Stomach smooth muscle (tissue), 2 donors: ENCODE data around the gene ARSK.

Experiments
- H3K27ac ChIP-seq: one replicate; pipeline ENCODE4 v1.7.0; 2013; ENCODE audit warnings: mild to moderate bottlenecking, low read length, inconsistent platforms
- H3K27me3 ChIP-seq, 2 donors: one replicate each; pipeline ENCODE4 v1.7.0; 2013; ENCODE audit warnings: low read length in 2 of 2; ENCODE audit not compliant: insufficient read depth in 2 of 2, control insufficient read depth in 1 of 2
- H3K36me3 ChIP-seq, 2 donors: one replicate each; pipeline ENCODE4 v1.7.0; 2013; ENCODE audit warnings: low read length in 2 of 2; ENCODE audit not compliant: control insufficient read depth in 2 of 2, insufficient read depth in 2 of 2
- H3K4me1 ChIP-seq: one replicate; pipeline ENCODE4 v1.7.0; 2013; ENCODE audit warnings: low read length; ENCODE audit not compliant: control insufficient read depth, insufficient read depth
- H3K4me3 ChIP-seq, 2 donors: one replicate each; pipeline ENCODE4 v1.7.0; 2013; ENCODE audit warnings: low read length in 2 of 2
- H3K9ac ChIP-seq, 2 donors: one replicate each; pipeline ENCODE4 v1.7.0; 2013; ENCODE audit warnings: low read length in 2 of 2, mild to moderate bottlenecking in 1 of 2
- H3K9me3 ChIP-seq, 2 donors: one replicate each; pipeline ENCODE4 v1.7.0; 2013; ENCODE audit warnings: low read length in 2 of 2; ENCODE audit not compliant: control insufficient read depth in 2 of 2
- donor health status: healthy.
- donor health status: Pancreatic carcinoma.

ARSK gene

GRCh38 chr5:95554647-95555548 lies at the start of gene ARSK, which contains the start of gene SKIC3:
TSS of gene ARSK (plus strand) at chr5:95555101. CDS start at chr5:95555279, 178 bp downstream.
TSS of gene SKIC3 (minus strand) at chr5:95554977. CDS start at chr5:95547150, 7,827 bp downstream.
- peaks cover 0 to 3% of the 10 kb centered on the region in 2 donors for H3K36me3 ChIP-seq

GRCh38 chr5:95508550-95508949 lies 46.4 kb upstream of the ARSK start:
- no peak overlapping the region for H3K4me3 ChIP-seq
- no peaks in the 10 kb centered on the region for H3K4me1 ChIP-seq
- no peaks in the 10 kb centered on the region for H3K9me3 ChIP-seq
- no peak overlapping the region for H3K9ac ChIP-seq
- H3K27ac ChIP-seq, result no peak overlapping the region
- peaks cover 17 to 32% of the 10 kb centered on the region in 2 donors for H3K36me3 ChIP-seq
- no peaks in the 10 kb centered on the region for H3K27me3 ChIP-seq

More at GRCh38 chr5:95554647-95555548, at the start of gene ARSK, which contains the start of gene SKIC3:
- Histone ChIP-seq H3K27me3 (no peaks in the 10 kb centered on the region), H3K9ac (peak within 1 kb of the TSS; percentile 80 to 91), H3K9me3 (no peaks in the 10 kb centered on the region), H3K27ac (peak within 1 kb of the TSS; percentile 56), H3K4me3 (peak within 1 kb of the TSS; percentile 90 to 93), H3K4me1 (peaks cover 10% of the 10 kb centered on the region)

GRCh38 chr5:95511606-95512005 lies 43.3 kb upstream of the ARSK start:
- no peak overlapping the region for H3K9ac ChIP-seq
- no peak overlapping the region for H3K27ac ChIP-seq
- peaks cover 28 to 51% of the 10 kb centered on the region in 2 donors for H3K36me3 ChIP-seq
- H3K9me3 ChIP-seq, result no peaks in the 10 kb centered on the region
- no peaks in the 10 kb centered on the region for H3K27me3 ChIP-seq
- no peak overlapping the region for H3K4me3 ChIP-seq
- no peaks in the 10 kb centered on the region for H3K4me1 ChIP-seq

- no peaks in the 10 kb centered on the region for H3K9me3 ChIP-seq
- H3K36me3 ChIP-seq, result peaks cover 18 to 40% of the 10 kb centered on the region in 2 donors
- H3K4me3 ChIP-seq, result no peak overlapping the region
- H3K9ac ChIP-seq, result no peak overlapping the region
- no peaks in the 10 kb centered on the region for H3K4me1 ChIP-seq
- H3K27ac ChIP-seq, result no peak overlapping the region
- no peaks in the 10 kb centered on the region for H3K27me3 ChIP-seq
Observed at GRCh38 chr5:95518417-95518816, 36.5 kb upstream of the ARSK start.

GRCh38 chr5:95519151-95519550 lies 35.8 kb upstream of the ARSK start:
- no peaks in the 10 kb centered on the region for H3K27me3 ChIP-seq
- peaks cover 13 to 39% of the 10 kb centered on the region in 2 donors for H3K36me3 ChIP-seq
- H3K9ac ChIP-seq, result no peak overlapping the region
- no peaks in the 10 kb centered on the region for H3K9me3 ChIP-seq
- H3K27ac ChIP-seq, result no peak overlapping the region
- H3K4me3 ChIP-seq, result no peak overlapping the region
- H3K4me1 ChIP-seq, result no peaks in the 10 kb centered on the region

- Histone ChIP-seq H3K27ac (no peak overlapping the region), H3K4me1 (no peaks in the 10 kb centered on the region), H3K9me3 (no peaks in the 10 kb centered on the region), H3K36me3 (peaks cover 9 to 39% of the 10 kb centered on the region in 2 donors), H3K27me3 (no peaks in the 10 kb centered on the region), H3K4me3 (no peak overlapping the region), H3K9ac (no peak overlapping the region)
Observed at GRCh38 chr5:95519681-95520080, 35.2 kb upstream of the ARSK start.

GRCh38 chr5:95520206-95520605 lies 34.7 kb upstream of the ARSK start:
- Histone ChIP-seq H3K4me3 (no peak overlapping the region), H3K4me1 (no peaks in the 10 kb centered on the region), H3K36me3 (peaks cover 9 to 36% of the 10 kb centered on the region in 2 donors), H3K9me3 (no peaks in the 10 kb centered on the region), H3K27ac (no peak overlapping the region), H3K27me3 (no peaks in the 10 kb centered on the region), H3K9ac (no peak overlapping the region)

GRCh38 chr5:95524423-95524822 lies 30.5 kb upstream of the ARSK start:
- H3K9ac ChIP-seq, result no peak overlapping the region
- H3K27me3 ChIP-seq, result no peaks in the 10 kb centered on the region
- no peaks in the 10 kb centered on the region for H3K4me1 ChIP-seq
- H3K27ac ChIP-seq, result no peak overlapping the region
- H3K9me3 ChIP-seq, result no peaks in the 10 kb centered on the region
- H3K36me3 ChIP-seq, result peaks cover 7 to 34% of the 10 kb centered on the region in 2 donors
- no peak overlapping the region for H3K4me3 ChIP-seq

- Histone ChIP-seq H3K27ac (no peak overlapping the region), H3K9ac (no peak overlapping the region), H3K27me3 (no peaks in the 10 kb centered on the region), H3K4me3 (no peak overlapping the region), H3K36me3 (peaks cover 11 to 33% of the 10 kb centered on the region in 2 donors), H3K9me3 (no peaks in the 10 kb centered on the region), H3K4me1 (no peaks in the 10 kb centered on the region)
Observed at GRCh38 chr5:95526871-95527270, 28.0 kb upstream of the ARSK start.

GRCh38 chr5:95528565-95528964 lies 26.3 kb upstream of the ARSK start:
- Histone ChIP-seq H3K27ac (no peak overlapping the region), H3K36me3 (peaks cover 8 to 27% of the 10 kb centered on the region in 2 donors), H3K4me3 (no peak overlapping the region), H3K9me3 (no peaks in the 10 kb centered on the region), H3K4me1 (no peaks in the 10 kb centered on the region), H3K27me3 (no peaks in the 10 kb centered on the region), H3K9ac (no peak overlapping the region)

GRCh38 chr5:95530416-95530815 lies 24.5 kb upstream of the ARSK start:
- Histone ChIP-seq H3K4me3 (no peak overlapping the region), H3K9ac (no peak overlapping the region), H3K36me3 (peaks cover 8 to 17% of the 10 kb centered on the region in 2 donors), H3K9me3 (no peaks in the 10 kb centered on the region), H3K4me1 (no peaks in the 10 kb centered on the region), H3K27me3 (no peaks in the 10 kb centered on the region), H3K27ac (no peak overlapping the region)
